BLaER1 treated with 17β-estradiol and CSF1 and Interleukin-3, amounts not matched to agents 10 nM and 100 nM (cell line): ENCODE measurements around the gene KRT82.
"Not testable (repeated sequence)": the region's sequence is repeated elsewhere in the genome, so short reads cannot be mapped to it uniquely, and the experiment has no call there.

ENCODE experiments used
- H3K27ac ChIP-seq, 11 experiments: shearing (Covaris generic); formaldehyde crosslinking; 2 replicates each; pipeline ENCODE4 v1.8.1; 2022
- H3K27me3 ChIP-seq, 11 experiments: shearing (Covaris generic); formaldehyde crosslinking; 2 replicates each; pipeline ENCODE4 v1.8.1; 2022
- H3K36me3 ChIP-seq, 11 experiments: shearing (Covaris generic); formaldehyde crosslinking; 2 replicates each; pipeline ENCODE4 v1.8.1; 2022
- H3K4me1 ChIP-seq, 10 experiments: shearing (Covaris generic); formaldehyde crosslinking; 2 replicates each; pipeline ENCODE4 v1.8.1; 2022
- H3K4me2 ChIP-seq, 11 experiments: shearing (Covaris generic); formaldehyde crosslinking; 2 replicates each; pipeline ENCODE4 v1.8.1; 2022
- H3K4me3 ChIP-seq, 10 experiments: shearing (Covaris generic); formaldehyde crosslinking; 2 replicates each; pipeline ENCODE4 v1.8.1; 2022
- H3K9ac ChIP-seq, 11 experiments: shearing (Covaris generic); formaldehyde crosslinking; 2 replicates each; pipeline ENCODE4 v1.8.1; 2022
- H3K9me3 ChIP-seq, 11 experiments: shearing (Covaris generic); formaldehyde crosslinking; replicated peaks in 1 of 11; 2 replicates each; pipeline ENCODE4 v1.8.1; 2022
- H4K20me1 ChIP-seq, 11 experiments: shearing (Covaris generic); formaldehyde crosslinking; 2 replicates each; pipeline ENCODE4 v1.8.1; 2022
- Cebpa-rat ChIP-seq, 11 experiments: shearing (Covaris generic); IDR thresholded peaks; 2 replicates each; pipeline ENCODE4 v1.8.1; 2022

KRT82 gene

GRCh38 chr12:52405922-52406385, at the start of gene KRT82:
KRT82 (minus strand) TSS chr12:52406335; CDS start chr12:52406277, 58 bp downstream.
- no peak within 1 kb of the TSS for H3K4me2 ChIP-seq
- H3K27ac ChIP-seq: no peak within 1 kb of the TSS
- H3K4me1 ChIP-seq: no peaks in the 10 kb centered on the region
- H3K9ac ChIP-seq: no peak within 1 kb of the TSS
- TF ChIP-seq Cebpa-rat (IDR thresholded peaks at IDR 0.05): no peak
- H3K36me3 ChIP-seq: no peaks in the 10 kb centered on the region
- peaks cover 0 to 5% (median 0%) of the 10 kb centered on the region in 11 experiments; a peak in 1 of 22 replicates for H4K20me1 ChIP-seq
- H3K27me3 ChIP-seq: no peaks in the 10 kb centered on the region
- H3K9me3 ChIP-seq: no peaks in the 10 kb centered on the region
- no peak within 1 kb of the TSS for H3K4me3 ChIP-seq

GRCh38 chr12:52455821-52456220, 49.7 kb upstream of the KRT82 start:
- Histone ChIP-seq H4K20me1 (no peaks in the 10 kb centered on the region), H3K9me3 (no peaks in the 10 kb centered on the region), H3K9ac (no peak overlapping the region), H3K4me2 (no peak overlapping the region), H3K36me3 (no peaks in the 10 kb centered on the region), H3K4me1 (no peaks in the 10 kb centered on the region), H3K4me3 (no peak overlapping the region), H3K27ac (no peak overlapping the region), H3K27me3 (no peaks in the 10 kb centered on the region)
- TF ChIP-seq Cebpa-rat (IDR thresholded peaks at IDR 0.05): peak in 1 of 11 experiments; percentile 39; a peak in 2 of 22 replicates

GRCh38 chr12:52454411-52455201, 48.5 kb upstream of the KRT82 start:
- H3K4me3 ChIP-seq: no peak overlapping the region

GRCh38 chr12:52452101-52452500, 46.0 kb upstream of the KRT82 start, which contains the start of gene KRT6B:
KRT6B (minus strand) TSS chr12:52452146; CDS start chr12:52452078, 68 bp downstream.
- no peak within 1 kb of the TSS for H3K27ac ChIP-seq
- no peaks in the 10 kb centered on the region for H3K27me3 ChIP-seq
- no peak within 1 kb of the TSS for H3K4me3 ChIP-seq
- no peaks in the 10 kb centered on the region for H4K20me1 ChIP-seq
- no peaks in the 10 kb centered on the region for H3K36me3 ChIP-seq
- no peak within 1 kb of the TSS for H3K9ac ChIP-seq
- no peak within 1 kb of the TSS for H3K4me2 ChIP-seq
- H3K4me1 ChIP-seq: no peaks in the 10 kb centered on the region
- TF ChIP-seq Cebpa-rat (IDR thresholded peaks at IDR 0.05): no peak
- H3K9me3 ChIP-seq: no peaks in the 10 kb centered on the region

More at GRCh38 chr12:52454411-52455201, 48.5 kb upstream of the KRT82 start:
- no peaks in the 10 kb centered on the region for H3K4me1 ChIP-seq
- H3K36me3 ChIP-seq: no peaks in the 10 kb centered on the region
- H3K9ac ChIP-seq: no peak overlapping the region
- no peaks in the 10 kb centered on the region for H3K9me3 ChIP-seq
- no peak overlapping the region for H3K4me2 ChIP-seq
- H3K27ac ChIP-seq: no peak overlapping the region
- no peak for TF ChIP-seq Cebpa-rat (IDR thresholded peaks at IDR 0.05)
- no peaks in the 10 kb centered on the region for H3K27me3 ChIP-seq
- no peaks in the 10 kb centered on the region for H4K20me1 ChIP-seq

GRCh38 chr12:52448228-52448627, 42.1 kb upstream of the KRT82 start:
- H3K4me3 ChIP-seq: no peak overlapping the region
- no peak for TF ChIP-seq Cebpa-rat (IDR thresholded peaks at IDR 0.05)
- H3K36me3 ChIP-seq: no peaks in the 10 kb centered on the region
- H3K27me3 ChIP-seq: no peaks in the 10 kb centered on the region
- H3K4me2 ChIP-seq: no peak overlapping the region
- H3K9me3 ChIP-seq: no peaks in the 10 kb centered on the region
- no peak overlapping the region for H3K27ac ChIP-seq
- H3K9ac ChIP-seq: no peak overlapping the region
- no peaks in the 10 kb centered on the region for H4K20me1 ChIP-seq
- H3K4me1 ChIP-seq: no peaks in the 10 kb centered on the region

- not testable (repeated sequence) for H3K9ac ChIP-seq, H3K9me3 ChIP-seq, H4K20me1 ChIP-seq, H3K4me1 ChIP-seq, H3K4me3 ChIP-seq, H3K27ac ChIP-seq, H3K27me3 ChIP-seq, H3K4me2 ChIP-seq, H3K36me3 ChIP-seq
These were observed 41.1 kb upstream of the KRT82 start for GRCh38 chr12:52447196-52447595.

- Histone ChIP-seq H3K27me3 (no peaks in the 10 kb centered on the region), H3K36me3 (no peaks in the 10 kb centered on the region)
These were observed 40.4 kb upstream of the KRT82 start for GRCh38 chr12:52446367-52447045.

GRCh38 chr12:52445876-52446275, 39.7 kb upstream of the KRT82 start:
- TF ChIP-seq Cebpa-rat (IDR thresholded peaks at IDR 0.05): no peak

More at GRCh38 chr12:52446367-52447045, 40.4 kb upstream of the KRT82 start:
- Histone ChIP-seq H3K27ac (no peak overlapping the region), H3K4me1 (peaks cover 0 to 2% (median 0%) of the 10 kb centered on the region in 10 experiments; a peak in 4 of 20 replicates), H3K4me2 (no peak overlapping the region), H3K9me3 (no peaks in the 10 kb centered on the region), H4K20me1 (no peaks in the 10 kb centered on the region), H3K4me3 (no peak overlapping the region), H3K9ac (no peak overlapping the region)
- TF ChIP-seq Cebpa-rat (IDR thresholded peaks at IDR 0.05): no peak

GRCh38 chr12:52444647-52445595, 38.8 kb upstream of the KRT82 start:
- H3K9ac ChIP-seq: no peak overlapping the region
- H3K4me3 ChIP-seq: no peak overlapping the region
- H3K27ac ChIP-seq: no peak overlapping the region
- peaks cover 0 to 10% (median 0%) of the 10 kb centered on the region in 10 experiments; a peak in 4 of 20 replicates for H3K4me1 ChIP-seq
- no peaks in the 10 kb centered on the region for H4K20me1 ChIP-seq
- H3K36me3 ChIP-seq: no peaks in the 10 kb centered on the region
- H3K4me2 ChIP-seq: no peak overlapping the region
- no peak for TF ChIP-seq Cebpa-rat (IDR thresholded peaks at IDR 0.05)
- no peaks in the 10 kb centered on the region for H3K9me3 ChIP-seq
- H3K27me3 ChIP-seq: no peaks in the 10 kb centered on the region

More at GRCh38 chr12:52445876-52446275, 39.7 kb upstream of the KRT82 start:
- no peaks in the 10 kb centered on the region for H3K9me3 ChIP-seq
- no peak overlapping the region for H3K4me3 ChIP-seq
- no peak overlapping the region for H3K9ac ChIP-seq
- H3K4me1 ChIP-seq: peaks cover 0 to 9% (median 0%) of the 10 kb centered on the region in 10 experiments; a peak in 4 of 20 replicates
- no peak overlapping the region for H3K4me2 ChIP-seq
- no peak overlapping the region for H3K27ac ChIP-seq
- H4K20me1 ChIP-seq: no peaks in the 10 kb centered on the region
- no peaks in the 10 kb centered on the region for H3K27me3 ChIP-seq
- H3K36me3 ChIP-seq: no peaks in the 10 kb centered on the region
